Activated naive CD4-positive, alpha-beta T cell treated with Interleukin-2 at 50 U/mL for 16 hours (primary cell): ENCODE measurements around the gene SOS2.
"Not testable (repeated sequence)": the region's sequence is repeated elsewhere in the genome, so short reads cannot be mapped to it uniquely, and the experiment has no call there.

ENCODE experiments used
- DNase-seq: peaks from one replicate; pipeline ENCODE4 v3.0.0-alpha.2; 2020

The SOS2 gene

DNA sequence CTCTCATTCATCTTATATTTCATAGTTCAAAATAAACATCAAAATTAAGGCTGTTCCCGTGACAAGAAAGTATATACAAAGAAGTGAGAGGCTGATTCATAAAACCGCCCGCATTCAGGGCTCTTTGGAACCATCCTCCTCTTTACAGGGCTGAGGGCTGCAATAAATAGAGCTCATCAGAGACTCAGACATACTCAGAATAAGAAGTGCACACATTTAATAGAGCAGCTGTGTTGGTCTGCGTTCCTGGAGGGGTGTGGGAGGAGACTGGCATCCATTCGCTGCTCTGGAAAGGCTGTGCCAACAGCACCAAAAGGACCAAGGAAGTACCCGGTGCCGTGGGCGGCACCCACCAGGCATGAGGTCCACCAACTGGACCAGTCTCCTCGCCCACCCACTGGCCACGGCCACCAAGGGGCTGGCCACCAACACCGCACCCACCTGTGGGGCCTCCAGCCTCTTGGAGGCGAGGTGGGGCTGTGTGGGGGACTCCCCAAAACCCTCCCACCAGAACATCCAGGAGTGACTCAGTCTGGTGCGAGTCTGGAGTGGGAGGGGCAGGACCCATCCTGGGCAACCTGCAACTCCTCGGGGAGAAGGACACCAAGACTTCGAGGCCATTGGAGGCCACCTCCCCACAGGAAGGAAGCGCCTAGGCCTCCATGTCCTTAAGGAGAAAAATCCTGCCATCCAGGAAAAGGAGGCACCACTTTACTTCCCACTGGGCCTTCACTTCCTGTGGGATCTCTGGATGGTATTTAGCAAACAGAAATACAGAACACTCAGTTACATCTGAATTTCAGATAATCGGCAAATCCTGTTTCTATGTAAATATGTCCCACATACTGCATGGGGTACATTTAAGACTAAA lies 147.7 kb downstream of the SOS2 start:
- peak; percentile 74 for DNase-seq

DNA sequence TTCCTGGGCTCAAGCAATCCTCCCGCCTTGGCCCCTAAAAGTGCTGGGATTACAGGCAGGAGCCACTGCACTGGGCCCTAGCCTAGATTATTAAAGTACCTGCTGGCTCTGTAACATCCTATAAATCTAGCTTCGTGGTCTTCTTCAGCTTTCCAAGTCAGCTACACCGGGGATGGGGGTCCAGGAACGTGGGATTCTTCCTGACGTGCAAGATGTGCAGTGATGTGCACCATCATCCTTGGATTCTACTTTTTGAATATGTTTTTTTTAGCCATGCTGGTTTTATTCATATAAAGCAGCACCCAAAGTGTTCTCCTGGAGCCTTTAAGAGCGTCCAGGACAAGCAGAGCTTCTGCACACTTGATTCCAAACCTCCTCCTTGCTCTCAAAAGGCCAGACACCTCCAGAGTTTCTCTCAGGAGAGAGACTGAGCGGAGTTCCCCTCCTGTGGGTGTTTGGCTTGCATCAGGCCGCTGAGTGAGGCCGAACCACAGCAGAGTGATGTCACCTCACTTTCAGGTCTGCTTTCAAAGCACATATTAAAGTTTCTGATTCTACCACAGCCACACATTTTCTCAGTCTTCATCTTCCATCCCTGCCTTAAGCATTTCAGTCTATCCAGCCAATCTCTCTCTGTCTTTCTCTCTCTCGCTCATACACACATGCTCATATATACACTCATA lies 148.5 kb downstream of the SOS2 start:
- peak; percentile 88 for DNase-seq

DNA sequence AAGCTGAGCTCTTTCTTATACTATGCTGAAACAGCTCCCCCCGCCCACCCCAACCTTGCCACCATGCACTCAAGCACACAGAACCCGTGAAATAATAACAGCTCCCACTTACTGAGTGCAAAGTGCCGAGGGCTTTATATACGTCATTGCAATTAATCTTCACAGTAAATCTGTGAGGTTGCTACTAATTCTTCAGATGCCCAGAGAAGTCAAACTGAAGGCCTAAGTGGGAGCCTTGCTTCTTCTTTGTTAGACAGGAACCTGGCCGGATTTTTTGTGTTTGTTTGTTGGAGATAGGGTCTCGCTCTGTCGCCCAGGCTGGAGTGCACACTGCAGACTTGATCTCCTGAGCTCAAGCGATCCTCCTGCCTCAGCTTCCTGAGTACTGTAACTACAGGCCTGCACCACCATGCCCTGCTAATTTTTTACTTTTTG lies 149.1 kb downstream of the SOS2 start:
- peak; percentile 69 for DNase-seq

DNA sequence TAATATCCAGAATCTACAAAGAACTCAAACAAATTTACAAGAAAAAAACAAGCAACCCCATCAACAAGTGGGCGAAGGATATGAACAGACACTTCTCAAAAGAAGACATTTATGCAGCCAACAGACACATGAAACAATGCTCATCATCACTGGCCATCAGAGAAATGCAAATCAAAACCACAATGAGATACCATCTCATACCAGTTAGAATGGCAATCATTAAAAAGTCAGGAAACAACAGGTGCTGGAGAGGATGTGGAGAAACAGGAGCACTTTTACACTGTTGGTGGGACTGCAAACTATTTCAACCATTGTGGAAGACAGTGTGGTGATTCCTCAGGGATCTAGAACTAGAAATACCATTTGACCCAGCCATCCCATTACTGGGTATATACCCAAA lies 152.3 kb downstream of the SOS2 start:
- DNase-seq, result not testable (repeated sequence)

DNA sequence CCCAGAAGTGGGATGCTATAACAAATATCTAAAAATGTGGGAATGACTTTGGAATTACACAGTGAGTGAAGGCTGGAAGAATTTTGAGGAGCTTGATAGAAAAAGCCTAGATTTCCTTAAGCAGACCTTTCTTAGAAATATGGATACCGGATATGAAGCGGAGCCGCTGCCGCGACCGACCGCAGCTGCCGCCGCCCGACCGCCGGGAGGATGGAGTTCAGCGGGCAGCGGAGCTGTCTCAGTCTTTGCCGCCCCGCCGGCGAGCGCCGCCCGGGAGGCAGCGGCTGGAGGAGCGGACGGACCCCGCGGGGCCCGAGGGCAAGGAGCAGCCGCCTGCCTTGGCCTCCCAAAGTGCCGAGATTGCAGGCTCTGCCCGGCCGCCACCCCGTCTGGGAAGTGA lies 157.7 kb downstream of the SOS2 start:
- not testable (repeated sequence) for DNase-seq

DNA sequence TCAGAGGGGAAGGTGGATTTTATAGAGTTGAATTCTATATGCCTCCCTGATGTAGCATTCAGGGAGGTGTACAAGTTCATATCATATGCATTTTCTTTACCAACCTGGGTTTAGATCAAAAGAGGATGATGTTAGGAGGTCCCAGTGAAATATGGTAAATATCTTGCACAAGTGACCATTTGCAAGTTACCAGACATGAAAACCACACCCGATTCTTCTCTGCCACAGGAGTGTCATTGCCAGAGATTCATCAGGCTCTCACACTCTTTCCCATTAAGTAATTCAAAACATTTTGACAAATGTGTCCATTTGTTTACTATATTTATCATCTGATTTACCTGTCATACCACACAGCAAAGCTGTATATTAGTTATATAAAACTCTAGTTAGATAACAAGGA lies 159.0 kb downstream of the SOS2 start:
- DNase-seq, result no peak

DNA sequence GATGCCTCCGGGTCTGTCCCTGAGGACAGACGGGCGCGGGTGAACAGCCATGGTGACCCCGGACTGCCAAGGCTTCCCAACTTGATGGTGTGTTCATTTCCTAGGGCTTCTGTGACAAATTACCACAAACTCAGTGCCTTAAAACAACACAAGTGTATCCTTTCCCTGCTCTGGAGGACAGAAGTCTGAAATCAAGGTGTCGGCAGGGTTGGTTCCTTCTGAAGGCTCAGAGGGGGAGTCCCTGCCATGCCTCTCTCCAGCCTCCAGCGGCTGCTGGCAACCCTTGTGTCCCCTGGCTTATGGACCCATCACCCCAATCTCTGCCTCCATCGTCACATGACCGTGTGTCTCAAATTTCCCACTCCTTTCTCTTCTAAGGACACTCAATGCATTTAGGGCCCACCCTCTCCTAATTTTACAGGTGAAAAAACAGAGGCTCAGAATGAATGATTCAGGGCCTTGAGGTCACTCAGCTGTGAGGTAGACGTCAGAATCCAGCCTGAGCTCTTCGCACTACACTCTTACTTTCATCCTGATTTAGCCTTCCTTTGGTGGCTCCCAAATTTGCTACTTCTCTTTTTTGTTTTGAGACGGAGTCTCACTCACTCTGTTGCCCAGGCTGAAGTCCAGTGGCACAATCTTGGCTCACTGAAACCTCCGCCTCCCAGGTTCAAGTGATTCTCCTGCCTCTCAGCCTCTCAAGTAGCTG lies 160.4 kb downstream of the SOS2 start:
- DNase-seq, result no peak

DNA sequence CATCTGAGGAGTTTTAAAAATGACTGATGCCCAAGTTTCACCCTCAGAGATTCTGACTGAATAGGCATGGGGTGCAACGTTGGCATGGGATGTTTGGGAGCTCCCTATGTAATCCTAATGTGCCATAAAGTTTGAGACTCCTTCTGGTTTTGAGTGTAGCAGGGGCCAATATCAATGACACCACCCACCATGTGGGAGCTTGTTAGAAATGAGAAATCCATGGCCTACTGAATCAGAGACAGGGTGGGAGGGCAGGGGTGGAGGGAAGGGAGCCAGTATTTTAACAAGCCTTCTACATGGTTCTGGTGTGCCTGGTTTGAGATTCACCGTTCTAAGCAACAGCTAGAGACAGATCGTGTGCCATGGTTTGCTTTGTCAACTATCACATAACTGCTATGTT lies 161.1 kb downstream of the SOS2 start:
- no peak for DNase-seq

DNA sequence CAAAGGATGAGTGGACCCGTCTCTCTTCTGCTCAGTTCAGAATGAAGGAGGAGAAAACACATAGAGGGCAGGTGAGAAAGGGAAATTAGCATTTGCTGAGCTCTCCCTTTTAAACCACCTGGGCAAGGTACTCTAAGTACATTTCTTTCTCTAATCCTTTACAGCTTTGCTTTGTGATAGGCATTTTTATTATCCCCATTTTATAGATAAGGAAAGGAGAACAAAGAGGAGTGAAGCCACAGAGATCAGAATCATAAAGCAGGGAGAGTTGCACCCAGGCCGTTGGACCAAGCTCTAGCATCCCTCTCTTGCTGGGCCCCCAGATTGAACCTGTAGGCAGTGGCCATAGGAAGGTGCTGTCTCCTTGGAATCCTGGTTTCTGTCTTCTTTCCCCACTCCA lies 162.1 kb downstream of the SOS2 start:
- DNase-seq, result no peak

DNA sequence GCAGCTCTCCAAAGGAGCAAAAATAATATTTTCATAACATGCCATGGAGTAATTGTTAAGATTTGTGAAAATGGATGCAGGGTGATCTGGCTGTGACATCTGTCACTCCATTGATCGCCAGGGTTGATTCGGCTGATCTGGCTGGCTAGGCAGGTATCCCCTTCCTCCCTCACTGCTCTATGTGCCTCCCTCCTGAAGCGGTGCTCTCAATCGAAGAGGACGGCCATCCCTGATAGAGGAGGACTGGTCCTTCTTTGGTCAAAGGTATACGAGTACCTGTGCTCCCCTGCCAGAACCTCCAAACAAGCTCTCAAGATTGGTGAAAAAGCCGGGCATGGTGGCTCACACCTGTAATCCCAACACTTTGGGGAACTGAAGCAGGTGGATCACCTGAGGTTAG lies 162.9 kb downstream of the SOS2 start:
- no peak for DNase-seq

DNA sequence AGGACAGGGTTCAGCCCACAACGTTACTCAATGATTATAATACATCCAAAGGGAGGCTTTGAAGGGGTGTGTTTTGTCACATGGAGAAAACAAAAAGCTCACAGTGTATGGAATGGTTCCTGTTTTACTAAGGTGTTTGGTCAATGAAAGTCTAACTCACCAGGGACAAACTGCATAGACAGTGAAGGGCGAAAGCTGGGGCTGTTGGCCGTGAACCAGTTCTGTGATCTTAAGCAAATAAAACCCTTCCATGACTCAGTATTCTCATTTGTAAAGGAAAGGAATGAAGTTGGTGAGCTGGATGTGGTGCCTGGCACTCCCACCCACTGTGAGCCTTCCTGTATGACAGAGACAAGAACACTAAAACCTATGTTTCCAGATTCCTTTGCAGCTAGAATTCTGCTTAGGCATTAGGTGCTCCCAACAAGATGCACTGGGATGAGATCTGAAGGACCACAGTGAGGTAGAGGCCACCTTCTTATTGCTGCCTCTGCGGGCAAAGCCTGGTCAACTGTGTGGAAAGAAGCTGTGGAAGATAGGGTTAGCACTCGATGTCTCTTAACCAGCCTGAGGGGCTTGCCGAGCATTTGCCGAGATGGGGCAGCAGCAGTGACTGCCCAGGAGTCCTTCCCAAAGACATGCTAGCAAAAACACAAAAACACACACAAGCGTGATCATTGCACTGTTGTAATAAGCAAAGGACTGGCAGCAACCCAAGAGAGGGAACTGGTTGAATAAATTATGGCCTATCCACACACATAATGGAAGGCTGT lies 163.5 kb downstream of the SOS2 start:
- DNase-seq, result no peak
